Esophagus squamous epithelium (tissue), 5 donors: ENCODE measurements around the gene NPAS2. TPM values are rescaled to one million over a fixed set of nuclear protein-coding genes. Genes with fewer than 3 reads are reported as not detected.

Source experiments
- DNase-seq: peaks from one replicate; lab custom pipeline; 2025; lab: John Stamatoyannopoulos, UW
- H3K27ac ChIP-seq, 4 donors: fragments of 200-600 bp; sonication (generic); one replicate each; pipeline ENCODE4 v1.5.1; 2016 to 2019; ENCODE audit warnings: mild to moderate bottlenecking in 1 of 4
- H3K27me3 ChIP-seq, 4 donors: fragments of 200-600 bp; sonication (generic); 1 replicate in 3 of 4; 2 replicates in 1 of 4; pipeline versions ENCODE4 v1.5.1 to v1.6.0; 2017 to 2021; ENCODE audit warnings: antibody characterized with exemption in 1 of 4
- H3K36me3 ChIP-seq, 3 donors: fragments of 200-600 bp; sonication (generic); one replicate each; pipeline ENCODE4 v1.5.1; 2016 to 2019
- H3K4me1 ChIP-seq, 3 donors: fragments of 200-600 bp; sonication (generic); one replicate each; pipeline ENCODE4 v1.5.1; 2017 to 2019
- H3K4me3 ChIP-seq, 4 donors: fragments of 200-600 bp; sonication (generic); 1 replicate in 3 of 4; 2 replicates in 1 of 4; pipeline ENCODE4 v1.5.1; 2016 to 2019; ENCODE audit warnings: mild to moderate bottlenecking in 2 of 4, moderate library complexity in 1 of 4
- H3K9me3 ChIP-seq, 3 donors: fragments of 200-600 bp; sonication (generic); one replicate each; pipeline ENCODE4 v1.5.1; 2016 to 2019
- CTCF ChIP-seq, 6 experiments: fragments of 450-650 bp in 4 of 6; fragments of 200-600 bp in 2 of 6; sonication (generic) in 2 of 6; IDR thresholded peaks; one replicate each; pipeline ENCODE4 v1.5.1; 2016 to 2019; ENCODE audit warnings: antibody characterized with exemption in 6 of 6, mild to moderate bottlenecking in 4 of 6, moderate library complexity in 4 of 6
- POLR2A ChIP-seq, 4 donors: fragments of 450-650 bp; IDR thresholded peaks; one replicate each; pipeline ENCODE4 v1.6.1; 2017; ENCODE audit warnings: antibody characterized with exemption in 4 of 4, mild to moderate bottlenecking in 4 of 4, moderate library complexity in 3 of 4
- WGBS, 2 donors: methylation state at CpG; one replicate each; pipeline ENCODE4 v1.1.5; 2018; 5-methylcytosine and 5-hydroxymethylcytosine counted together
- intact Hi-C: fragments of 100-400 bp; cut with DNase I; formaldehyde crosslinking; loops from one replicate; pipeline ENCODE4 v1.15.0; 2022
- total RNA-seq, 4 donors: library from RNA; depleted of rRNA; stranded (reverse); fragments of >200 nt; gene quantifications; one replicate each; pipeline ENCODE4 v1.1.0, GENCODE V29; 2016
- donor health status: DM: yes; HTN: yes; CAD: no.

Gene NPAS2
- total RNA-seq, 4 donors from 2014 or later, result 29.1 to 64.2 (median 39.1) TPM

GRCh38 chr2:100987536-100987935, 167.6 kb downstream of the NPAS2 start:
- DNase-seq, result no peak
- peaks cover 0 to 89% (median 5%) of the 10 kb centered on the region in 3 donors for H3K36me3 ChIP-seq
- intact Hi-C loops, result loop anchor here (5.0 kb wide), 1 partner anchor 255 kb away; no protein-coding TSS in a partner anchor
- no peak overlapping the region for H3K4me3 ChIP-seq
- H3K27ac ChIP-seq, result no peak overlapping the region
- H3K9me3 ChIP-seq, result no peaks in the 10 kb centered on the region
- no peaks in the 10 kb centered on the region for H3K4me1 ChIP-seq
- no peaks in the 10 kb centered on the region for H3K27me3 ChIP-seq
- WGBS, 2 donors, result 80 to 100% methylated on average over 2 to 3 of the region's 3 CpGs
- TF ChIP-seq POLR2A (IDR thresholded peaks at IDR 0.05), result no peak
- TF ChIP-seq CTCF (IDR thresholded peaks at IDR 0.05), result no peak

GRCh38 chr2:100987974-100988373, 168.0 kb downstream of the NPAS2 start:
- DNase-seq, result no peak
- Histone ChIP-seq H3K4me3 (no peak overlapping the region), H3K4me1 (no peaks in the 10 kb centered on the region), H3K27ac (no peak overlapping the region), H3K36me3 (peaks cover 0 to 89% (median 5%) of the 10 kb centered on the region in 3 donors), H3K9me3 (no peaks in the 10 kb centered on the region), H3K27me3 (no peaks in the 10 kb centered on the region)
- WGBS, 2 donors, result 54 to 78% methylated on average over 4 of the region's 4 CpGs
- TF ChIP-seq CTCF (IDR thresholded peaks at IDR 0.05) (no peak), POLR2A (IDR thresholded peaks at IDR 0.05) (no peak)
- intact Hi-C loops, result loop anchor here (5.0 kb wide), 1 partner anchor 256 kb away; no protein-coding TSS in a partner anchor

GRCh38 chr2:100988630-100989417, 168.9 kb downstream of the NPAS2 start:
- WGBS, 2 donors, result 85 to 88% methylated on average over 3 to 4 of the region's 8 CpGs
- Histone ChIP-seq H3K27ac (no peak overlapping the region), H3K36me3 (peaks cover 0 to 89% (median 5%) of the 10 kb centered on the region in 3 donors), H3K4me3 (no peak overlapping the region), H3K4me1 (no peaks in the 10 kb centered on the region), H3K27me3 (no peaks in the 10 kb centered on the region), H3K9me3 (no peaks in the 10 kb centered on the region)
- DNase-seq, result no peak
- no peak for TF ChIP-seq CTCF (IDR thresholded peaks at IDR 0.05)
- no peak for TF ChIP-seq POLR2A (IDR thresholded peaks at IDR 0.05)
- intact Hi-C loops, result loop anchor here (5.0 kb wide), 1 partner anchor 257 kb away; no protein-coding TSS in a partner anchor

GRCh38 chr2:100989666-100990065, 169.7 kb downstream of the NPAS2 start:
- no peak overlapping the region for H3K4me3 ChIP-seq
- DNase-seq, result no peak
- peaks cover 0 to 95% (median 5%) of the 10 kb centered on the region in 3 donors for H3K36me3 ChIP-seq
- H3K27me3 ChIP-seq, result no peaks in the 10 kb centered on the region
- H3K9me3 ChIP-seq, result no peaks in the 10 kb centered on the region
- intact Hi-C loops, result loop anchor here (5.0 kb wide), 2 partner anchors 257 to 382 kb away; no protein-coding TSS in a partner anchor
- TF ChIP-seq POLR2A (IDR thresholded peaks at IDR 0.05) (no peak), CTCF (IDR thresholded peaks at IDR 0.05) (no peak)
- H3K4me1 ChIP-seq, result no peaks in the 10 kb centered on the region
- no peak overlapping the region for H3K27ac ChIP-seq
- WGBS, 2 donors, result 90 to 96% methylated on average over 3 of the region's 3 CpGs

GRCh38 chr2:100990166-100990565, 170.2 kb downstream of the NPAS2 start:
- WGBS, 2 donors, result 87 to 100% methylated on average over 2 to 8 of the region's 9 CpGs
- peaks cover 0 to 95% (median 5%) of the 10 kb centered on the region in 3 donors for H3K36me3 ChIP-seq
- no peak overlapping the region for H3K4me3 ChIP-seq
- H3K27me3 ChIP-seq, result no peaks in the 10 kb centered on the region
- H3K4me1 ChIP-seq, result no peaks in the 10 kb centered on the region
- no peak overlapping the region for H3K27ac ChIP-seq
- no peaks in the 10 kb centered on the region for H3K9me3 ChIP-seq
- TF ChIP-seq CTCF (IDR thresholded peaks at IDR 0.05) (no peak), POLR2A (IDR thresholded peaks at IDR 0.05) (no peak)
- intact Hi-C loops, result loop anchor here (5.0 kb wide), 1 partner anchor 383 kb away; no protein-coding TSS in a partner anchor
- DNase-seq, result no peak
